WERI-Rb-1 (cell line): ENCODE data around the gene CYB5A.

Experiments used
- DNase-seq: peaks from one replicate; pipeline ENCODE4 v3.0.0-alpha.2; 2020
- H3K27ac ChIP-seq: fragments of 250-450 bp; sonication (Bioruptor Pico); 2 replicates; pipeline ENCODE4 v1.5.1; 2020; ENCODE audit warnings: mild to moderate bottlenecking, moderate library complexity
- H3K27me3 ChIP-seq: fragments of 250-450 bp; sonication (Bioruptor Pico); 2 replicates; pipeline ENCODE4 v1.5.1; 2021; ENCODE audit warnings: mild to moderate bottlenecking, low read depth, moderate library complexity; ENCODE audit not compliant: insufficient read depth, severe bottlenecking
- H3K36me3 ChIP-seq: fragments of 250-450 bp; sonication (Bioruptor Pico); 2 replicates; pipeline ENCODE4 v1.5.1; 2020; ENCODE audit warnings: mild to moderate bottlenecking, moderate library complexity
- H3K4me3 ChIP-seq: 2 replicates; pipeline ENCODE4 v1.5.1; 2011; ENCODE audit warnings: low read depth, mild to moderate bottlenecking, control low read depth, low read length
- H3K9me3 ChIP-seq: fragments of 250-450 bp; sonication (Bioruptor Pico); 2 replicates; pipeline ENCODE4 v1.5.1; 2021; ENCODE audit warnings: mild to moderate bottlenecking, moderate library complexity; ENCODE audit not compliant: severe bottlenecking
- TF ChIP-seq, protein P1 (sequence below): IDR thresholded peaks from 2 replicates; pipeline ENCODE4 v1.5.1; 2011; ENCODE audit warnings: low read depth, mild to moderate bottlenecking, control low read depth, inconsistent platforms, low read length

Gene CYB5A

DNA sequence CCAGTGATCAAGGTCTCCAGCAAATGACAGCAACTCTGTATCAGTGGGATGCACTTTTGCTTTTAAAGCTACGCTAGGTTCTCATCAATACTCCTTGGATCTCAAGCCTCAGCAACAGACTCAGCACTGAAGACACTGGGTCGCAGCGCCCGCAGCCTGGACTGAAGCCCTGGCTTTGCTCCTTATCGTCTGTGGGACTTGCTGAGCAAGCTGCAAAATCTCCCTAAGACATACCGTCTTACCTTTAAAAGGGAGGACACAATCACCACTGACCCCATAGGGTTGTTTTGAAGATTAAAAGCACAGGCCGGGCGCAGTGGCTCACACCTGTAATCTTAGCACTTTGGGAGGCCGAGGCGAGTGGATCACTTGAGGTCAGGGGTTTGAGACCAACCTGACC is 8.1 kb downstream of the CYB5A start:
- H3K36me3 ChIP-seq: peaks cover 3% of the 10 kb centered on the region; the same call in 1 of the 2 replicates
- TF ChIP-seq, protein P1, sequence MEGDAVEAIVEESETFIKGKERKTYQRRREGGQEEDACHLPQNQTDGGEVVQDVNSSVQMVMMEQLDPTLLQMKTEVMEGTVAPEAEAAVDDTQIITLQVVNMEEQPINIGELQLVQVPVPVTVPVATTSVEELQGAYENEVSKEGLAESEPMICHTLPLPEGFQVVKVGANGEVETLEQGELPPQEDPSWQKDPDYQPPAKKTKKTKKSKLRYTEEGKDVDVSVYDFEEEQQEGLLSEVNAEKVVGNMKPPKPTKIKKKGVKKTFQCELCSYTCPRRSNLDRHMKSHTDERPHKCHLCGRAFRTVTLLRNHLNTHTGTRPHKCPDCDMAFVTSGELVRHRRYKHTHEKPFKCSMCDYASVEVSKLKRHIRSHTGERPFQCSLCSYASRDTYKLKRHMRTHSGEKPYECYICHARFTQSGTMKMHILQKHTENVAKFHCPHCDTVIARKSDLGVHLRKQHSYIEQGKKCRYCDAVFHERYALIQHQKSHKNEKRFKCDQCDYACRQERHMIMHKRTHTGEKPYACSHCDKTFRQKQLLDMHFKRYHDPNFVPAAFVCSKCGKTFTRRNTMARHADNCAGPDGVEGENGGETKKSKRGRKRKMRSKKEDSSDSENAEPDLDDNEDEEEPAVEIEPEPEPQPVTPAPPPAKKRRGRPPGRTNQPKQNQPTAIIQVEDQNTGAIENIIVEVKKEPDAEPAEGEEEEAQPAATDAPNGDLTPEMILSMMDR: no peak
- no peak overlapping the region for H3K4me3 ChIP-seq
- no peak overlapping the region for H3K27ac ChIP-seq
- H3K27me3 ChIP-seq: no peaks in the 10 kb centered on the region
- H3K9me3 ChIP-seq: no peaks in the 10 kb centered on the region
- no peak for DNase-seq

DNA sequence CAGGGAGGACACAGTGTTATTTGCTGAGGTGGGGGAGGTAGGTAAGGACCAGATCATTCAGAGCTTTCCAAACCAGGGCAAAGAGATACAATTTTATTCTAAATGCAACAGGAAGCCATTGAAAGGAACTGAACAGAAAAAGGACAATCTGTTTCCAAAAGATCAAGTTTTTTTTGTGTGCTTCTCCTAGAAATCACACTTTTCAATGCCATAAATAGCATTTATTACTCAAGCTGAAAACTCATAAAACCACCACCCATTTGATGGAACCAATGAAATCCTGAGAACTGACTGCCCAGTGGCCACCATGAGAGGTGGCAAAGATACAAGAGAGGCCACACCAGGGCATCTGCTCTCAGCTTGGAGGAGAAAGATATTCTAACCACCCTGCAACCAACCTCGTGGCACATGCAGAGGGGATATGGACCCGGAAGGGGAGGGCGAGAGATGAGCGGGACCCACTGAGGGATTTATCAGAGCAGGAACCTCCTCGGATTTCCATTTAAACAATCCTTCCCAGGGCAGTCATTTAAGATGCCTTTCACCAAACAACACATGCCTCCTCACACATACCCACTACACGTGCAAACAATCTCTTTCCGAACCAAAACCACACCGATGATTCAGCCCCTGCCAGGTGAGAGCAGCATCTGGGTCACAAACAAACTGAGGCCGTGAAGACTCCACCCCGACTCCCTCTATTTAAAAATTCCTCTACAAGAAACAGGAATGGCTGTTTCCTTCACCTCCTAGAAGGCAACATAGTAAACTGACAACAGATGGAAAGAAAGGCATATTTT is 8.8 kb downstream of the CYB5A start:
- H3K4me3 ChIP-seq: no peak overlapping the region
- TF ChIP-seq, protein P1: no peak
- no peak overlapping the region for H3K27ac ChIP-seq
- DNase-seq: no peak
- H3K27me3 ChIP-seq: no peaks in the 10 kb centered on the region
- H3K36me3 ChIP-seq: no peaks in the 10 kb centered on the region
- H3K9me3 ChIP-seq: no peaks in the 10 kb centered on the region

DNA sequence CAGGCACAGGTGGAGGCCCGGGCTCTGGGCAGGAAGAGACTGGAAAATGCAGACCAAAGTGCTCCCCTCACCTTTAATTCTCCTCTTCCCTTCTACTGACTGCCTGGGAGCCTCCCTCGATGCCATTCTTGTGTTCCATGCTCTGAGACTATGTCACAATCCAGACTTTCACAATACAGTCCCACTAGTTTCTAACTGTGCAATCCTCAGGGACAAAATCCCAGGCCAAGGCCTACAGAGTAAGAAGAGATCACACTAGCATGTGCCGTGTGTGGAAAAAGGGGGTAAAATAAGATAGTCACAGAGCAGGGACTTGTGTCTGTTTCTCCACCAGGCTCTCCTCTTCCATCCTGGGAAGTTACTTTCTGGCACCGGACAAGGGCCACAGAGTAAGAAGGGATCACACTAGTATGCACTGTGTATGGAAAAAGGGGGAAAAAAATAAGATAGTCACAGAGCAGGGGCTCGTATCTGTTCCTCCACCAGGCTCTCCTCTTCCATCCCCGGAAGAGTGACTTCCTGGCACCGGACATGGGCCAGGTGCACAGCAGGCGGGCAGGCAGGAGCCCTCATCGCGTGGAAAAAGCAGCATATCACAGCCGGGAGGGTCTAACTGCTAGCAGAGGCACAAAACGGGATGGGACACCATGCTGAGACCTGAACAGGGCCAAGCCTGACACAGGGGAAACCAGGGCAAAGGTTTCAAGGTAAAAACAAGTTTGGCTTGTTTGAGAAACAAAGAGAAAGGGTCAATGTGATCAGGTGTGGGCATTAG is 9.6 kb downstream of the CYB5A start:
- no peaks in the 10 kb centered on the region for H3K27me3 ChIP-seq
- H3K36me3 ChIP-seq: 0 out of 2 replicates have a peak, but pooled peaks cover 4% of the 10 kb centered on the region
- DNase-seq: no peak
- H3K4me3 ChIP-seq: no peak overlapping the region
- no peak overlapping the region for H3K27ac ChIP-seq
- TF ChIP-seq, protein P1: no peak
- no peaks in the 10 kb centered on the region for H3K9me3 ChIP-seq

DNA sequence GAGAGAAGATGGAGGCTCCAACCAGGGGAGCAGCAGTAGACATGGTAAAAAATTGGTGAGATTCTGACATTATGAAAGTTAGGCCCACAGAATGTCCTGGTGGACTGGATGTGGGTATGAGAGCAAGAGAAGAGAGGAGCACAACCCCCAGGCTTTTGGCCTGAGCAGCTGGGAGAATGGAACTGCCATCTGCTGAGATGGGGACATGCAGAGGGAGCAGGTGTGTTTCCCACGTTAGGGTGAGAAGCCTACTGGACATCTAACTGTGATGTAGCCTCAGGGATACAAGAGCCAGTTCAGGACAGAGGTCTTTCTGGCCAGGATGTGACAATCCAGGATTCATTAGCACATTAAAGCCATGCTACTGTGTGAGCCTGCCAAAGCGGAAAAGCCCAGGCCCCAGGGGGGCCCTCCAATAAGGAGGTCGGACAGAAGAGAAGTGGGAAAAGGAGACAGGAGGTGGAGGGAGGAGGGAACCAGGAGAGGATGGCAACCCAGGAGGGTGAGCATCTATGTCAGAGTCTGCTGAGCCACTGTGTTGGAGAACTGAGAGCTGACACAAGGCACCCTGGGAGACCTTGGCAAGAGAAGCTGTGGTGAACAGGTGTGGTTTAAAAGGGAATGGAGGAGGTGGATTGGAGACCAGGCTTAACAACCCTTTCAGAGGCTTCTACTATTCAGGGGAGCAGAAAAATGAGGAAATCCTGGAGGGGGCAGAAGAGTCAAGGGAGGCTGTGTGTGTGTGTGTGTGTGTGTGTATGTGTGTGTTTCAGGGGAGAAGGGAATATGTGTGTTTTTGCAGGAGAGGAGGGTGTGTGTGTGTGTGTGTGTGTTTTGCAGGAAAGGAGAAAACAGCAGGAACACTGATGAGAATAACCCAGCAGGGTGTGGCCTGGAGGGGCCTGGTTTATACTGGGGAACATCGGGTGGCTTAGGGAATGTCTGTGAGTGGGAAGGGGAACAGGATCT is 10.5 kb downstream of the CYB5A start:
- H3K27ac ChIP-seq: peak overlapping the region; percentile 19; the same call in 1 of the 2 replicates
- no peak overlapping the region for H3K4me3 ChIP-seq
- peak; percentile 37 for DNase-seq
- H3K9me3 ChIP-seq: no peaks in the 10 kb centered on the region
- TF ChIP-seq, protein P1: no peak
- H3K36me3 ChIP-seq: 0 out of 2 replicates have a peak, but pooled peaks cover 4% of the 10 kb centered on the region
- H3K27me3 ChIP-seq: no peaks in the 10 kb centered on the region

DNA sequence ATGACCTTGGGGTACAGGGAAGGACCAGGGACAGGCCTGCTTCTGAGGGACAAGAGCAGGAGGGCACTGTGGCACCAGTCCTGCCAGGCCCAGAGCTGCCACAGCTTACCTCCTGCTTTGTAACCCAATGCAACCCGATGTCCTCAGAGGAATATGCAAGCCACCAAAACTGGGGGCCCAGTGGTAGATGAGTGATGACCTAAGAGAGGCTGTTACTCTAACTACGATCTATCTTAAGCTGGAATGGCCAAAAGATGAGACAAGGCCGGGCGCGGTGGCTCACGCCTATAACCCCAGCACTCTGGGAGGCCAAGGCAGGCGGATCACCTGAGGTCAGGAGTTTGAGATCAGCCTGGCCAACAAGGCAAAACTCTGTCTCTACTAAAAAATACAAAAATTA is 12.8 kb downstream of the CYB5A start:
- no peak overlapping the region for H3K27ac ChIP-seq
- H3K36me3 ChIP-seq: 0 out of 2 replicates have a peak, but pooled peaks cover 4% of the 10 kb centered on the region
- H3K4me3 ChIP-seq: no peak overlapping the region
- DNase-seq: no peak
- H3K9me3 ChIP-seq: no peaks in the 10 kb centered on the region
- TF ChIP-seq, protein P1: no peak
- no peaks in the 10 kb centered on the region for H3K27me3 ChIP-seq
